Peyer's patch (tissue), 4 donors: ENCODE results near the gene DAAM1.

Experiments used
- POLR2A ChIP-seq, 2 donors: fragments of 450-650 bp; IDR thresholded peaks; one replicate each; pipeline ENCODE4 v1.5.1; 2017; ENCODE audit warnings: antibody characterized with exemption in 2 of 2, mild to moderate bottlenecking in 2 of 2, moderate library complexity in 2 of 2
- TF ChIP-seq, protein P1 (sequence below), 6 experiments: fragments of 450-650 bp in 4 of 6; fragments of 200-600 bp in 2 of 6; sonication (generic) in 1 of 6; IDR thresholded peaks; one replicate each; pipeline ENCODE4 v1.5.1; 2017 to 2019; ENCODE audit warnings: antibody characterized with exemption in 6 of 6, mild to moderate bottlenecking in 3 of 6, moderate library complexity in 1 of 6

DNA sequence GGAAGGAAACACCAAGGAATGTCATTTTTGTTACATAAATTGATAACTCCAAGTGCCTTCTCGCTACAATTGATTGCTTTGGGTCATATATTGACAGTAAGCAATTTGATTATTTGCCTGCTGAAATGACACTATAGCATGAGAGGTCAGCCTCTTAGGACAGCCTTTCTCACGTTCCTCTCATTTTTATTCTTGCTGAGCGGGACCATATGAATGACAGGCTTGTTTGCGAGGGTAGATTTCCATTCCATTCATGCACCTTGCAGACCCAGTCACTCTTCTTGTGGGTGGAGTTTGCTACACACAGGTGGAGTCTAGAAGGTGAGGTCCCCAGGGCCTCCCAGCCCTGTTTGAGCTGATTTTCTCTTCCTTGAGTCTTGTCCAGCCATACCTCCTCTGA lies 27.3 kb downstream of the DAAM1 start:
- TF ChIP-seq, protein P1, sequence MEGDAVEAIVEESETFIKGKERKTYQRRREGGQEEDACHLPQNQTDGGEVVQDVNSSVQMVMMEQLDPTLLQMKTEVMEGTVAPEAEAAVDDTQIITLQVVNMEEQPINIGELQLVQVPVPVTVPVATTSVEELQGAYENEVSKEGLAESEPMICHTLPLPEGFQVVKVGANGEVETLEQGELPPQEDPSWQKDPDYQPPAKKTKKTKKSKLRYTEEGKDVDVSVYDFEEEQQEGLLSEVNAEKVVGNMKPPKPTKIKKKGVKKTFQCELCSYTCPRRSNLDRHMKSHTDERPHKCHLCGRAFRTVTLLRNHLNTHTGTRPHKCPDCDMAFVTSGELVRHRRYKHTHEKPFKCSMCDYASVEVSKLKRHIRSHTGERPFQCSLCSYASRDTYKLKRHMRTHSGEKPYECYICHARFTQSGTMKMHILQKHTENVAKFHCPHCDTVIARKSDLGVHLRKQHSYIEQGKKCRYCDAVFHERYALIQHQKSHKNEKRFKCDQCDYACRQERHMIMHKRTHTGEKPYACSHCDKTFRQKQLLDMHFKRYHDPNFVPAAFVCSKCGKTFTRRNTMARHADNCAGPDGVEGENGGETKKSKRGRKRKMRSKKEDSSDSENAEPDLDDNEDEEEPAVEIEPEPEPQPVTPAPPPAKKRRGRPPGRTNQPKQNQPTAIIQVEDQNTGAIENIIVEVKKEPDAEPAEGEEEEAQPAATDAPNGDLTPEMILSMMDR (IDR thresholded peaks at IDR 0.05): no peak
- no peak for TF ChIP-seq POLR2A (IDR thresholded peaks at IDR 0.05)
